ENCODE results near the gene PIK3CD. TPM values are rescaled to one million over a fixed set of nuclear protein-coding genes. Genes with fewer than 3 reads are reported as not detected.
A peak's percentile ranks its signal among the peaks of the same experiment; 100 is the strongest.

Gene PIK3CD
- total RNA-seq, 6 experiments from 2014 or later, result 7.3 to 14.6 (median 9.2) TPM

- TF ChIP-seq CTCF (IDR thresholded peaks at IDR 0.05), result no peak
- Mint-ChIP-seq H3K9me3 (no peaks in the 10 kb centered on the region), H3K27me3 (ENCODE audit: insufficient read depth) (peaks cover 8% of the 10 kb centered on the region), H3K36me3 (ENCODE audit: low read depth) (no peaks in the 10 kb centered on the region), H3K4me1 (ENCODE audit: low read depth) (no peaks in the 10 kb centered on the region), H3K27ac (no peak overlapping the region), H3K4me3 (no peak overlapping the region)
- DNase-seq, result no peak
Measured at GRCh38 chr1:9643351-9644256, 7.9 kb upstream of the PIK3CD start.

- no peak for TF ChIP-seq CTCF (IDR thresholded peaks at IDR 0.05)
- Mint-ChIP-seq H3K4me3 (no peak overlapping the region), H3K9me3 (no peaks in the 10 kb centered on the region), H3K27ac (no peak overlapping the region), H3K27me3 (ENCODE audit: insufficient read depth) (peaks cover 18% of the 10 kb centered on the region), H3K36me3 (ENCODE audit: low read depth) (no peaks in the 10 kb centered on the region), H3K4me1 (ENCODE audit: low read depth) (peaks cover under 1% of the 10 kb centered on the region; the same call in 1 of the 2 replicates)
- DNase-seq, result no peak
Measured at GRCh38 chr1:9646037-9646436, 5.5 kb upstream of the PIK3CD start.

- Mint-ChIP-seq H3K4me3 (no peak overlapping the region), H3K27me3 (ENCODE audit: insufficient read depth) (peaks cover 22% of the 10 kb centered on the region), H3K27ac (no peak overlapping the region), H3K9me3 (no peaks in the 10 kb centered on the region), H3K4me1 (ENCODE audit: low read depth) (peaks cover 5% of the 10 kb centered on the region; the same call in 1 of the 2 replicates), H3K36me3 (ENCODE audit: low read depth) (no peaks in the 10 kb centered on the region)
- no peak for DNase-seq
- TF ChIP-seq CTCF (IDR thresholded peaks at IDR 0.05), result no peak
Measured at GRCh38 chr1:9648171-9648570, 3.4 kb upstream of the PIK3CD start.

DNA sequence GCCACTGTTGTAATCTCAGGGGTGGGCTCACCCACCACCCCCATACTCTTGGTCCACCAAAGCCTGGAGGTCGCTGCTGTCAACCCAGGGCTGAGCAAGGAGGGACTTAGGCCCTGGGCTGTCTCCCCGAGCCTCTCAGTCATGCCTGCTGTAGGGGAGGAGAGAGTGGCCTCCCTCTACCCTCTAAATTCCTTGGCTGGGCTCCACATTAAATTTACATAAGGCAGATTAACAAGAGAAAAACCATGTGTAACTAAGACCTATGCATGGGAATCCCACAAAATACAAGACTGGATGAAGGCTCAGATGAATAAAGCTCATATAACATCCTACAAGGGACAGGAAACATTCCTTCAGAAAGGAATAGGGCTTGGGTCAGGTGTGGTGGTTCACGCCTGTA lies 1.8 kb upstream of the PIK3CD start:
- Mint-ChIP-seq H3K9me3 (no peaks in the 10 kb centered on the region), H3K4me1 (ENCODE audit: low read depth) (peaks cover 5% of the 10 kb centered on the region; the same call in 1 of the 2 replicates), H3K36me3 (ENCODE audit: low read depth) (no peaks in the 10 kb centered on the region), H3K27me3 (ENCODE audit: insufficient read depth) (peaks cover 22% of the 10 kb centered on the region), H3K4me3 (no peak overlapping the region), H3K27ac (no peak overlapping the region)
- TF ChIP-seq CTCF (IDR thresholded peaks at IDR 0.05), result no peak
- no peak for DNase-seq

- TF ChIP-seq CTCF (IDR thresholded peaks at IDR 0.05), result no peak
- Mint-ChIP-seq H3K27ac (no peak overlapping the region), H3K9me3 (no peaks in the 10 kb centered on the region), H3K4me3 (peak overlapping the region; percentile 88), H3K27me3 (ENCODE audit: insufficient read depth) (peaks cover 22% of the 10 kb centered on the region), H3K36me3 (ENCODE audit: low read depth) (no peaks in the 10 kb centered on the region), H3K4me1 (ENCODE audit: low read depth) (peaks cover 5% of the 10 kb centered on the region; the same call in 1 of the 2 replicates)
- no peak for DNase-seq
Measured at GRCh38 chr1:9651220-9651564, 339 bp upstream of the PIK3CD start.

Data from HFFc6 (cell line).